Measurements from ENCODE around the gene MAF. TPM values are rescaled to one million over a fixed set of nuclear protein-coding genes. Genes with fewer than 3 reads are reported as not detected.

The MAF gene
- total RNA-seq, 1 experiment from 2014 or later = 4.9 TPM

- Histone ChIP-seq H3K27ac (ENCODE audit: insufficient read length, low read depth, low read length) (no peak overlapping the region), H3K23me2 (ENCODE audit: insufficient read length, low read depth, low read length, poor library complexity, severe bottlenecking) (no peaks in the 10 kb centered on the region), H3K79me1 (ENCODE audit: insufficient read depth, low read depth, low read length, poor library complexity, severe bottlenecking) (no peaks in the 10 kb centered on the region), H3K79me2 (ENCODE audit: insufficient read depth, low read length) (no peaks in the 10 kb centered on the region), H3K14ac (ENCODE audit: insufficient read depth, low read length) (no peak overlapping the region), H2BK12ac (ENCODE audit: insufficient read length, low read depth, low read length) (no peak overlapping the region), H3K9me3 (ENCODE audit: control insufficient read depth, low read depth, low read length) (no peaks in the 10 kb centered on the region), H2BK15ac (ENCODE audit: low read depth, low read length) (no peak overlapping the region), H4K5ac (ENCODE audit: insufficient read length, low read depth, low read length) (no peak overlapping the region), H2AFZ (ENCODE audit: low read length) (no peak overlapping the region), H4K20me1 (ENCODE audit: control insufficient read depth, insufficient read depth, insufficient read length) (no peaks in the 10 kb centered on the region), H2BK120ac (ENCODE audit: low read depth, low read length, poor library complexity, severe bottlenecking) (no peak overlapping the region), H3K4me2 (ENCODE audit: insufficient read depth, insufficient read length, low read length) (no peak overlapping the region), H3K56ac (ENCODE audit: insufficient read length, low read depth, low read length) (no peak overlapping the region), H2BK20ac (ENCODE audit: low read depth, low read length, poor library complexity, severe bottlenecking) (no peak overlapping the region), H3K23ac (ENCODE audit: insufficient read length, low read depth, low read length) (no peak overlapping the region), H3K9ac (ENCODE audit: extremely low read depth, insufficient read length, low read length) (no peak overlapping the region), H4K8ac (replicated peaks; ENCODE audit: insufficient read length, low read depth, low read length) (no peak overlapping the region), H2AK5ac (ENCODE audit: insufficient read length, low read length) (no peak overlapping the region), H3K18ac (ENCODE audit: insufficient read length, low read depth, low read length) (no peak overlapping the region), H4K91ac (ENCODE audit: insufficient read length, low read depth, low read length) (no peak overlapping the region), H3K4ac (ENCODE audit: low read depth, low read length) (no peak overlapping the region), H3K4me1 (ENCODE audit: insufficient read depth, low read length) (peaks cover 5% of the 10 kb centered on the region), H3T11ph (ENCODE audit: low read length) (no peak overlapping the region), H3K27me3 (ENCODE audit: insufficient read depth, low read length) (no peaks in the 10 kb centered on the region), H2BK5ac (ENCODE audit: insufficient read length, low read length) (no peak overlapping the region)
- DNase-seq = no peak
- peaks cover 15% of the 10 kb centered on the region for H3K27me3 Mint-ChIP-seq (ENCODE audit: low read depth)
- no peaks in the 10 kb centered on the region for H3K36me3 Mint-ChIP-seq (ENCODE audit: insufficient read depth in 1 of 3, low read depth in 3 of 3)
- no peak overlapping the region for H3K4me3 Mint-ChIP-seq
- H3K27ac Mint-ChIP-seq = no peak overlapping the region
- TF ChIP-seq CTCF (conservative IDR thresholded peaks at IDR 0.05) = no peak
- WGBS (ENCODE audit: extremely low coverage, insufficient read length, low lambda C conversion rate) = no CpG with 5 or more reads among the region's 8 CpGs
- H3K9me3 Mint-ChIP-seq = no peaks in the 10 kb centered on the region
- peaks cover 29 to 32% of the 10 kb centered on the region in 2 experiments for H3K4me1 Mint-ChIP-seq
Measured at GRCh38 chr16:79571065-79571902, 29.3 kb downstream of the MAF start.
